Measurements from ENCODE around the gene DNAH6. TPM values are rescaled to one million over a fixed set of nuclear protein-coding genes. Genes with fewer than 3 reads are reported as not detected.

DNAH6 gene
- total RNA-seq, 4 donors from 2014 or later = 3.2 to 9.3 (median 6.3) TPM

DNA sequence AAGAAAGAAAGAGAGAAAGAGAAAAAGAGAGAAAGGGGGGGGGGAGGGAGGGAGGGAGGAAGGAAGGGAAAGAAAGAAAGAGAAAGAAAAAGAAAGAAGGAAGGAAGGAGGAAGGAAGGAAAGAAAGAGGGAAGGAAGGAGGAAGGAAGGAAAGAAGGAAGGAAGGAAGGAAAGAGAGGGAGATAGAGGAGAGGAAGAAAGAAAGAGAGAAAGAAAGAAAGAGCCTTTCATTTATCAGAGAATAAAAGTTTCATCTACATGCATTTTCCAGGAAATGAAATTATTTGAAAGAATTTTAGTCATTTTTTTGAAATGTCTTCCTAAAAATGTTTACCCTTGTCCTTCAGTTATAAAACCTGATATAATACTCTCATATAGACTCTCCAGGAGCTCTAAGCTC, 192.1 kb downstream of the DNAH6 start:
- intact Hi-C loops (cut with DNase I) = no loop called here
- no peak for TF ChIP-seq POLR2A (IDR thresholded peaks at IDR 0.05)
- no peak overlapping the region for H3K27ac ChIP-seq

DNA sequence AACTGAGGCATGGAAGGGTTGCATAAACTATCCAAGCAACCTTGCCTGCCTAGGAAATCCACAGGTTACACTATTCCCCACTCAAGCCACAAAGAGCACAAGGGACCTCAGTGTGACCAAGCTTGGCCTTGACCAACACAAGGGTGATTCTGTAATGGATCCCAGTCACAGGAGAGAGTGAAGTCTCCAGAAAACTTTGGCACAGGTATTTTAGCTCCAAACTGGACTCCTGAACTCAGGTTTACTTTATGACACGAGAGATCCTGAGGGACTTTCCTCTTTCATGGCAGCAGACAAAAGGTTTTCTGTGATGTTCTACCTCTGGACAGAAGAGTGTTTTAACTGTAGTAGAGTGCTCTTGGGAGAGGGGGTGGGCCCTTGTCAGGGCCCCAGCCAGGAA, 195.4 kb downstream of the DNAH6 start:
- H3K27ac ChIP-seq = no peak overlapping the region
- H3K9me3 ChIP-seq = no peaks in the 10 kb centered on the region
- intact Hi-C loops (cut with DNase I) = no loop called here
- H3K27me3 ChIP-seq = no peaks in the 10 kb centered on the region
- no peaks in the 10 kb centered on the region for H3K4me1 ChIP-seq
- TF ChIP-seq POLR2A (IDR thresholded peaks at IDR 0.05) = no peak
- TF ChIP-seq, protein P1, sequence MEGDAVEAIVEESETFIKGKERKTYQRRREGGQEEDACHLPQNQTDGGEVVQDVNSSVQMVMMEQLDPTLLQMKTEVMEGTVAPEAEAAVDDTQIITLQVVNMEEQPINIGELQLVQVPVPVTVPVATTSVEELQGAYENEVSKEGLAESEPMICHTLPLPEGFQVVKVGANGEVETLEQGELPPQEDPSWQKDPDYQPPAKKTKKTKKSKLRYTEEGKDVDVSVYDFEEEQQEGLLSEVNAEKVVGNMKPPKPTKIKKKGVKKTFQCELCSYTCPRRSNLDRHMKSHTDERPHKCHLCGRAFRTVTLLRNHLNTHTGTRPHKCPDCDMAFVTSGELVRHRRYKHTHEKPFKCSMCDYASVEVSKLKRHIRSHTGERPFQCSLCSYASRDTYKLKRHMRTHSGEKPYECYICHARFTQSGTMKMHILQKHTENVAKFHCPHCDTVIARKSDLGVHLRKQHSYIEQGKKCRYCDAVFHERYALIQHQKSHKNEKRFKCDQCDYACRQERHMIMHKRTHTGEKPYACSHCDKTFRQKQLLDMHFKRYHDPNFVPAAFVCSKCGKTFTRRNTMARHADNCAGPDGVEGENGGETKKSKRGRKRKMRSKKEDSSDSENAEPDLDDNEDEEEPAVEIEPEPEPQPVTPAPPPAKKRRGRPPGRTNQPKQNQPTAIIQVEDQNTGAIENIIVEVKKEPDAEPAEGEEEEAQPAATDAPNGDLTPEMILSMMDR (IDR thresholded peaks at IDR 0.05) = no peak
- DNase-seq = no peak
- 71 to 92% methylated on average over 1 of the region's 1 CpG for WGBS, 2 donors
- H3K36me3 ChIP-seq = no peaks in the 10 kb centered on the region
- H3K4me3 ChIP-seq (replicated peaks in 1 of 3) = no peak overlapping the region

More for the DNA sequence above, 192.1 kb downstream of the DNAH6 start:
- no peaks in the 10 kb centered on the region for H3K27me3 ChIP-seq
- no peak overlapping the region for H3K4me3 ChIP-seq (replicated peaks in 1 of 3)
- no peak for DNase-seq
- H3K36me3 ChIP-seq = no peaks in the 10 kb centered on the region
- no peaks in the 10 kb centered on the region for H3K4me1 ChIP-seq
- no peaks in the 10 kb centered on the region for H3K9me3 ChIP-seq

DNA sequence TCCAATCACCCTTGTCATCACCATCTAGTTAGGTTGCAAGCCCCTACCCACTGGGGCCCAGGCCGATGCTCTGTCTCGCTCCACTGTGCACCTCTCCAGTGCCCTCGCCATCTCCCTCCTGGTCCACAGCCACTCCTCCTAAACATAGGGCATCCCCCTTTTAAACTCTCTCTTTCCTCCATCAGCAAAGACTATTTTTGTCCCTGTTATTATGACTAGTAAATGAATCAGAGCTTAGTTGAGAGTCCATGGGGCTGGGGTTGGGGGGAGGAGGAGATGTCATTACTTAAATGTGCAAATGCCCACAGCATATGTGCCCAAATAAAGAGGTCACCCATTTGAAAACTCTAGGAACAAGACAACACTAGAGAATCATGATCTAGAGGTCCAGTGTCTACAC, 197.1 kb downstream of the DNAH6 start:
- 95 to 96% methylated on average over 3 of the region's 3 CpGs for whole genome bisulfite sequencing, 2 donors
- Histone ChIP-seq H3K4me1 (no peaks in the 10 kb centered on the region), H3K4me3 (replicated peaks in 1 of 3) (no peak overlapping the region), H3K27me3 (no peaks in the 10 kb centered on the region), H3K36me3 (no peaks in the 10 kb centered on the region), H3K27ac (no peak overlapping the region), H3K9me3 (no peaks in the 10 kb centered on the region)
- TF ChIP-seq, protein P1 (IDR thresholded peaks at IDR 0.05) = no peak
- TF ChIP-seq POLR2A (IDR thresholded peaks at IDR 0.05) = no peak
- intact Hi-C loops (cut with DNase I) = no loop called here
- no peak for DNase-seq

DNA sequence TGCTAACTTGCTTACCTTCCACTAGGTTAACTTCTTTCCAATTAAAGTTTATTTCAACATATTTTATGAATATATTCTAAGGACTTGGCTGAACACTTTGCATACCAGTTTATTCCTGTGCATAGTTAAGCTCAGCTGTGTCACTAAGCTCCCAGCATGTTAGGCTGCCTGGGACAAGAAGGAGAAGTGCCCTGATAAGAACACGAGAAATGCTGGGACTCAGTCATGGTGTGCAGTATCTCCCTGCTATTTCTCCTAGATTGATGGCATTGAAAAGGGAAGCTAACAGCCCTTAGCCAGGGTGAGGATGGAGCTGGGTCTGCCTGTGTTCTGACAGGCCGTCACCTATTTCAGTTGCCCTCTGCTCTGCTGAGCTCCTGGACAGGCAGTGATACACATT, 200.3 kb downstream of the DNAH6 start:
- Histone ChIP-seq H3K36me3 (no peaks in the 10 kb centered on the region), H3K27ac (no peak overlapping the region), H3K27me3 (no peaks in the 10 kb centered on the region), H3K4me3 (replicated peaks in 1 of 3) (no peak overlapping the region), H3K9me3 (no peaks in the 10 kb centered on the region), H3K4me1 (no peaks in the 10 kb centered on the region)
- 64 to 89% methylated on average over 2 of the region's 2 CpGs for WGBS, 2 donors
- intact Hi-C loops (cut with DNase I) = no loop called here
- DNase-seq = no peak
- TF ChIP-seq POLR2A (IDR thresholded peaks at IDR 0.05) = no peak
- TF ChIP-seq, protein P1 (IDR thresholded peaks at IDR 0.05) = no peak

- WGBS, 2 donors = 97% methylated on average over 1 of the region's 1 CpG
- no peaks in the 10 kb centered on the region for H3K36me3 ChIP-seq
- H3K9me3 ChIP-seq = no peaks in the 10 kb centered on the region
- no peaks in the 10 kb centered on the region for H3K4me1 ChIP-seq
- no peaks in the 10 kb centered on the region for H3K27me3 ChIP-seq
- no peak for TF ChIP-seq POLR2A (IDR thresholded peaks at IDR 0.05)
- TF ChIP-seq, protein P1 (IDR thresholded peaks at IDR 0.05) = no peak
- no peak for DNase-seq
- H3K27ac ChIP-seq = no peak overlapping the region
- intact Hi-C loops (cut with DNase I) = no loop called here
- no peak overlapping the region for H3K4me3 ChIP-seq (replicated peaks in 1 of 3)
These were observed 201.0 kb downstream of the DNAH6 start for GRCh38 chr2:84717302-84717701.

- TF ChIP-seq POLR2A (IDR thresholded peaks at IDR 0.05) = no peak
- TF ChIP-seq, protein P1 (IDR thresholded peaks at IDR 0.05) = no peak
- H3K36me3 ChIP-seq = no peaks in the 10 kb centered on the region
- no peaks in the 10 kb centered on the region for H3K27me3 ChIP-seq
- peaks cover 0 to 16% of the 10 kb centered on the region in 2 donors for H3K4me1 ChIP-seq
- no peaks in the 10 kb centered on the region for H3K9me3 ChIP-seq
- peak; percentile 22 to 48 for DNase-seq
- no peak overlapping the region for H3K27ac ChIP-seq
- H3K4me3 ChIP-seq (replicated peaks in 1 of 3) = no peak overlapping the region
- intact Hi-C loops (cut with DNase I) = no loop called here
- 91 to 95% methylated on average over 6 of the region's 6 CpGs for WGBS, 2 donors
These were observed 203.1 kb downstream of the DNAH6 start for GRCh38 chr2:84719434-84719833.
